Stimulated activated CD8-positive, alpha-beta memory T cell treated with anti-CD3 and anti-CD28 coated beads, Interleukin-7, amount 100 ng/mL, for 4 hours (primary cell): ENCODE results near the gene EHD2.
"Not testable (repeated sequence)": the region's sequence is repeated elsewhere in the genome, so short reads cannot be mapped to it uniquely, and the experiment has no call there.

ENCODE experiments used
- DNase-seq, 2 donors: peaks; one replicate each; pipeline ENCODE4 v3.0.0-alpha.2; 2020; ENCODE audit warnings: low read depth in 2 of 2

Gene EHD2

GRCh38 chr19:47714855-47715254 is 1.6 kb downstream of the EHD2 start:
- not testable (repeated sequence) for DNase-seq

- DNase-seq, result no peak
Observed at GRCh38 chr19:47716270-47716937, 3.2 kb downstream of the EHD2 start.

GRCh38 chr19:47718415-47719046 is 5.3 kb downstream of the EHD2 start:
- not testable (repeated sequence) for DNase-seq

- DNase-seq, result no peak
Observed at GRCh38 chr19:47719047-47719859, 6.0 kb downstream of the EHD2 start.

- DNase-seq, result no peak
Observed at GRCh38 chr19:47720669-47721422, 7.6 kb downstream of the EHD2 start.

GRCh38 chr19:47723581-47723940 is 10.3 kb downstream of the EHD2 start:
- no peak for DNase-seq

- no peak for DNase-seq
Observed at GRCh38 chr19:47725759-47726401, 12.7 kb downstream of the EHD2 start.

GRCh38 chr19:47726467-47726866 is 13.2 kb downstream of the EHD2 start:
- DNase-seq, result no peak

- DNase-seq, result not testable (repeated sequence)
Observed at GRCh38 chr19:47728295-47728694, 15.1 kb downstream of the EHD2 start.

- no peak for DNase-seq
Observed at GRCh38 chr19:47729468-47729798, 16.2 kb downstream of the EHD2 start.

- DNase-seq, result no peak
Observed at GRCh38 chr19:47729799-47730520, 16.7 kb downstream of the EHD2 start.

GRCh38 chr19:47730521-47730889 is 17.3 kb downstream of the EHD2 start:
- DNase-seq, result no peak

GRCh38 chr19:47730910-47731309 is 17.7 kb downstream of the EHD2 start:
- no peak for DNase-seq

GRCh38 chr19:47735131-47735530 is 21.9 kb downstream of the EHD2 start:
- no peak for DNase-seq

- DNase-seq, result no peak
Observed at GRCh38 chr19:47740866-47741519, 27.8 kb downstream of the EHD2 start.

GRCh38 chr19:47741544-47742140 is 28.4 kb downstream of the EHD2 start:
- no peak for DNase-seq

GRCh38 chr19:47742634-47743033 is 29.4 kb downstream of the EHD2 start:
- DNase-seq, result no peak

GRCh38 chr19:47745010-47745901 is 32.0 kb downstream of the EHD2 start, which contains the start of gene NOP53:
TSS of gene NOP53 (plus strand) at chr19:47745546. CDS start at chr19:47745560, 14 bp downstream.
- peak; percentile 94 to 95 for DNase-seq

GRCh38 chr19:47746129-47746528 is 32.9 kb downstream of the EHD2 start:
- DNase-seq, result not testable (repeated sequence)
